ENCODE data around the gene ESPL1.
A peak's percentile ranks its signal among the peaks of the same experiment; 100 is the strongest.
"Not testable (repeated sequence)": the region's sequence is repeated elsewhere in the genome, so short reads cannot be mapped to it uniquely, and the experiment has no call there.

Gene ESPL1

GRCh38 chr12:53265783-53266182, 2.3 kb upstream of the ESPL1 start:
- DNase-seq = no peak

GRCh38 chr12:53267306-53267998, 647 bp upstream of the ESPL1 start:
- no peak for DNase-seq

- no peak for DNase-seq
These were observed 797 bp downstream of the ESPL1 start for GRCh38 chr12:53268630-53269562.

- no peak for DNase-seq
These were observed 6.3 kb downstream of the ESPL1 start for GRCh38 chr12:53274445-53274844.

GRCh38 chr12:53276511-53276910, 8.4 kb downstream of the ESPL1 start:
- DNase-seq = no peak

GRCh38 chr12:53277981-53278380, 9.9 kb downstream of the ESPL1 start:
- no peak for DNase-seq

GRCh38 chr12:53279283-53279869, 11.3 kb downstream of the ESPL1 start:
- DNase-seq = no peak

GRCh38 chr12:53279888-53280498, 11.9 kb downstream of the ESPL1 start:
- no peak for DNase-seq

- no peak for DNase-seq
These were observed 18.3 kb downstream of the ESPL1 start for GRCh38 chr12:53286448-53286847.

GRCh38 chr12:53287741-53288216, 19.7 kb downstream of the ESPL1 start:
- no peak for DNase-seq

- DNase-seq = no peak
These were observed 20.2 kb downstream of the ESPL1 start for GRCh38 chr12:53288322-53288721.

GRCh38 chr12:53289891-53290290, 21.8 kb downstream of the ESPL1 start:
- DNase-seq = no peak

GRCh38 chr12:53290661-53291060, 22.6 kb downstream of the ESPL1 start:
- no peak for DNase-seq

GRCh38 chr12:53292426-53292825, 24.3 kb downstream of the ESPL1 start:
- DNase-seq = no peak

- peak; percentile 67 for DNase-seq
These were observed 27.2 kb downstream of the ESPL1 start, which contains the start of gene PFDN5 for GRCh38 chr12:53295070-53295890. Gene PFDN5, plus strand, starts transcription at chr12:53295542. Its CDS starts 26 bp downstream, at chr12:53295568.

- DNase-seq = no peak
These were observed 27.8 kb downstream of the ESPL1 start for GRCh38 chr12:53295891-53296219.

GRCh38 chr12:53297106-53297505, 29.0 kb downstream of the ESPL1 start:
- DNase-seq = not testable (repeated sequence)

GRCh38 chr12:53298164-53298563, 30.1 kb downstream of the ESPL1 start:
- peak; percentile 74 for DNase-seq

GRCh38 chr12:53299101-53299453, 31.0 kb downstream of the ESPL1 start:
- peak; percentile 22 for DNase-seq

GRCh38 chr12:53299454-53300180, 31.5 kb downstream of the ESPL1 start, which contains the start of gene MYG1:
Gene MYG1, plus strand, starts transcription at chr12:53299695. Its CDS starts 43 bp downstream, at chr12:53299738.
- peak; percentile 26 for DNase-seq

- DNase-seq = no peak
These were observed 32.1 kb downstream of the ESPL1 start for GRCh38 chr12:53300187-53300586.
